Keratinocyte (primary cell): ENCODE results near the gene CIB1.
"Not testable (repeated sequence)": the region's sequence is repeated elsewhere in the genome, so short reads cannot be mapped to it uniquely, and the experiment has no call there.

Source experiments
- EZH2 ChIP-seq: IDR thresholded peaks from one replicate; pipeline ENCODE4 v1.6.1; 2012; ENCODE audit warnings: inconsistent platforms, mild to moderate bottlenecking, low read length, moderate library complexity
- TF ChIP-seq, protein P1 (sequence below), 3 experiments: IDR thresholded peaks in 1 of 3; conservative IDR thresholded peaks in 1 of 3; optimal IDR thresholded peaks in 1 of 3; 2 replicates in 2 of 3; 3 replicates in 1 of 3; pipeline versions ENCODE3 to v1.5.1; 2011; ENCODE audit warnings: low read length in 3 of 3, mild to moderate bottlenecking in 3 of 3, moderate library complexity in 2 of 3, control low read depth in 1 of 3, inconsistent platforms in 1 of 3; ENCODE audit not compliant: insufficient read depth in 2 of 3; ENCODE audit errors: extremely low read depth in 1 of 3

DNA sequence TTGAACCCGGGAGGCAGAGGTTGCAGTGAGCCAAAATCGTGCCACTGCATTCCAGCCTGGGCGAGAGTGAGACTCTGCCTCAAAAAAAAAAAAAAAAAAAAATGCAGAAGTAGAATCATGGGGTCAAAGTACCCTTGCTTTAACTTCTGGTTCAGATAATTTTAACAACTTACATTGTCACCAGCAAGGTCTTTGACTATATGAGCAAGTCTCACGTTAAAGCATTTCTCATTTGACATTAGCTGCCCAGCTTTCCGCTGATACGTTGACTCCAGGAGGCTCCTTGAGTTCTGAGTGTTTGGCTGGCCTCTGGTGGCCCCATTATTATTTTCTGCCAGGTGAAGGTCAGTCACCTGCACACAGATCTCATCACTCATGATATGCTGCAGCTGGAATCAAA, 47.9 kb upstream of the CIB1 start:
- TF ChIP-seq, protein P1, sequence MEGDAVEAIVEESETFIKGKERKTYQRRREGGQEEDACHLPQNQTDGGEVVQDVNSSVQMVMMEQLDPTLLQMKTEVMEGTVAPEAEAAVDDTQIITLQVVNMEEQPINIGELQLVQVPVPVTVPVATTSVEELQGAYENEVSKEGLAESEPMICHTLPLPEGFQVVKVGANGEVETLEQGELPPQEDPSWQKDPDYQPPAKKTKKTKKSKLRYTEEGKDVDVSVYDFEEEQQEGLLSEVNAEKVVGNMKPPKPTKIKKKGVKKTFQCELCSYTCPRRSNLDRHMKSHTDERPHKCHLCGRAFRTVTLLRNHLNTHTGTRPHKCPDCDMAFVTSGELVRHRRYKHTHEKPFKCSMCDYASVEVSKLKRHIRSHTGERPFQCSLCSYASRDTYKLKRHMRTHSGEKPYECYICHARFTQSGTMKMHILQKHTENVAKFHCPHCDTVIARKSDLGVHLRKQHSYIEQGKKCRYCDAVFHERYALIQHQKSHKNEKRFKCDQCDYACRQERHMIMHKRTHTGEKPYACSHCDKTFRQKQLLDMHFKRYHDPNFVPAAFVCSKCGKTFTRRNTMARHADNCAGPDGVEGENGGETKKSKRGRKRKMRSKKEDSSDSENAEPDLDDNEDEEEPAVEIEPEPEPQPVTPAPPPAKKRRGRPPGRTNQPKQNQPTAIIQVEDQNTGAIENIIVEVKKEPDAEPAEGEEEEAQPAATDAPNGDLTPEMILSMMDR (optimal IDR thresholded peaks at IDR 0.05 in 1 of 3, IDR thresholded peaks at IDR 0.05 in 1 of 3, conservative IDR thresholded peaks at IDR 0.05 in 1 of 3; ENCODE audit: extremely low read depth in 1 of 3, insufficient read depth in 2 of 3, low read length in 3 of 3): not testable (repeated sequence)
- not testable (repeated sequence) for TF ChIP-seq EZH2
